ENCODE measurements around the gene AMPD3. TPM values are rescaled to one million over a fixed set of nuclear protein-coding genes. Genes with fewer than 3 reads are reported as not detected.

Gene AMPD3
- total and polyA plus RNA-seq, 2 of the 13 experiments (the other 11 are each of a cell fraction or from before 2014, with no cell fraction given) = 0.33 to 2.3 TPM

DNA sequence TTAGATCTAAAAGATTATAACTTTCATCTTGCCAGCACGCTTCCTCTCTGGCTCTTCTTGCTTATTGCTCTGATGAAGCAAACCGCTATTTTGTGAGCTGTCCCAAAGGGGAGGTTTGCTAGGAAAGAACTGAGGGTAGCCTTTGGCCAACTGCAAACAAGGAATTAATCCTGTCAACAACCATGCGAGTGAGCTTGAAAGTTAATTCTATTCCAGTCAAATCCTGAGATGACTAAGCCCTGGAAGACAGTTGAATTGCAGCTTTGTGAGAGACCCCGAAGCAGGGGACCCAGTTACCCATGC, 96.2 kb downstream of the AMPD3 start:
- WGBS (ENCODE audit: low lambda C conversion rate) = 14% methylated on average over 4 of the region's 4 CpGs
- no peaks in the 10 kb centered on the region for H3K27me3 ChIP-seq (ENCODE audit: control insufficient read depth in 1 of 2, insufficient read depth in 2 of 2, low read length in 2 of 2)
- no peak for ATAC-seq
- no peak overlapping the region for H3K4me2 ChIP-seq (ENCODE audit: low read depth, low read length)
- no TSS peak for BruUV-seq (replicated peaks)
- no peak overlapping the region for H3K27ac ChIP-seq (ENCODE audit: extremely low read length, insufficient read depth, low read length)
- no peak overlapping the region for H3K4me3 ChIP-seq (replicated peaks in 1 of 3; ENCODE audit: insufficient read depth in 1 of 3, low read depth in 2 of 3, low read length in 3 of 3)
- peaks cover 17% of the 10 kb centered on the region for H3K4me1 ChIP-seq (ENCODE audit: insufficient read depth, low read length)
- POLR2A ChIA-PET = no interaction called here
- no peak for FAIRE-seq
- peaks cover 8% of the 10 kb centered on the region; the same call in 1 of the 2 replicates for H3K9me3 ChIP-seq (ENCODE audit: low read length)
- H3K79me2 ChIP-seq (ENCODE audit: insufficient read depth, low read length) = no peaks in the 10 kb centered on the region
- no peaks in the 10 kb centered on the region for H3K36me3 ChIP-seq (replicated peaks in 1 of 2; ENCODE audit: control insufficient read depth in 1 of 2, insufficient read depth in 2 of 2, low read length in 2 of 2)
- no peak overlapping the region for H2AFZ ChIP-seq (ENCODE audit: low read length)
- DNase-seq (ENCODE audit: low spot score) = peak; percentile 10
- TF ChIP-seq NFE2L1 (CRISPR knock-in tag; IDR thresholded peaks at IDR 0.05; ENCODE audit: borderline replicate concordance) (no peak), ZNF441 (CRISPR knock-in tag; IDR thresholded peaks at IDR 0.05; ENCODE audit: borderline replicate concordance) (peak; percentile 89)
- CTCF ChIA-PET (ENCODE audit: low intra/inter-chr PET ratio, low total read pairs) = no interaction called here
- no peak overlapping the region for H3K9ac ChIP-seq (ENCODE audit: insufficient read depth, low read depth, low read length)
- intact Hi-C loops (cut with micrococcal nuclease; ENCODE audit: unreplicated experiment) (no loop called here), in situ Hi-C loops (cut with HindIII; ENCODE audit: extremely low pct_ligation_motif_present, low pct_unique_long_range_greater_than_20kb) (no loop called here)
- no peaks in the 10 kb centered on the region for H4K20me1 ChIP-seq (ENCODE audit: insufficient read depth, low read length)

DNA sequence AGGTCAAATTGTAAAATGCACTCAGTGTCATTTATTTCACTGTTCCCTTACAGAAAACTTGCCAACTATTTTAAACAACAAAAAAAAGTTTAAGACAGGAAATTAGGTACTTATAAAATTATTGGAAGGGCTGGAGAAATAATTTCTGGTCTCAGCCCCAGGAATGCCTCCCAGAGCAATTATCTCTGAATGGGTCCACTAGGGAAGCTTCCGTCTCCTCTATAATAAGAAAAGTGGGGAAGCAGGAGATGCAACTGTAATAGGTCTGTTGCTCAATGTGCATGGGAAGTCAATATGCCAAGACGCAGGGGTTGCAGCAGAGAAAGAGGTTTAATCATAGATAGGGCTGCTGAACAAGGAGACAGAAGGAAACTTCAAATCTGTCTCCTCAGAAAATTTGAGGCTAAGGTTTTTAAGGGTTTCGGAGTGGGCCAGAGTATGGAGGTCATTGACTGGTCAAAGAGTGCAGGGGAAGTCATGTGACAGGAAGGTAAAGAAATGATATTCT, 96.8 kb downstream of the AMPD3 start:
- H3K36me3 ChIP-seq (replicated peaks in 1 of 2; ENCODE audit: control insufficient read depth in 1 of 2, insufficient read depth in 2 of 2, low read length in 2 of 2) = no peaks in the 10 kb centered on the region
- peaks cover 8% of the 10 kb centered on the region; the same call in 1 of the 2 replicates for H3K9me3 ChIP-seq (ENCODE audit: low read length)
- BruUV-seq (replicated peaks) = no TSS peak
- WGBS (ENCODE audit: low lambda C conversion rate) = 77% methylated on average over 3 of the region's 3 CpGs
- H3K27me3 ChIP-seq (ENCODE audit: control insufficient read depth in 1 of 2, insufficient read depth in 2 of 2, low read length in 2 of 2) = 0 out of 5 replicates have a peak, but pooled peaks cover 0 to under 1% of the 10 kb centered on the region in 2 experiments
- POLR2A ChIA-PET = no interaction called here
- H3K27ac ChIP-seq (ENCODE audit: extremely low read length, insufficient read depth, low read length) = no peak overlapping the region
- H2AFZ ChIP-seq (ENCODE audit: low read length) = no peak overlapping the region
- CTCF ChIA-PET (ENCODE audit: low intra/inter-chr PET ratio, low total read pairs) = no interaction called here
- H4K20me1 ChIP-seq (ENCODE audit: insufficient read depth, low read length) = no peaks in the 10 kb centered on the region
- no peak overlapping the region for H3K4me3 ChIP-seq (replicated peaks in 1 of 3; ENCODE audit: insufficient read depth in 1 of 3, low read depth in 2 of 3, low read length in 3 of 3)
- ATAC-seq (no peak), DNase-seq (ENCODE audit: low spot score) (no peak), FAIRE-seq (no peak)
- in situ Hi-C loops (cut with HindIII; ENCODE audit: extremely low pct_ligation_motif_present, low pct_unique_long_range_greater_than_20kb) (no loop called here), intact Hi-C loops (cut with micrococcal nuclease; ENCODE audit: unreplicated experiment) (no loop called here)
- H3K4me2 ChIP-seq (ENCODE audit: low read depth, low read length) = no peak overlapping the region
- H3K4me1 ChIP-seq (ENCODE audit: insufficient read depth, low read length) = peaks cover 17% of the 10 kb centered on the region
- H3K9ac ChIP-seq (ENCODE audit: insufficient read depth, low read depth, low read length) = no peak overlapping the region
- no peaks in the 10 kb centered on the region for H3K79me2 ChIP-seq (ENCODE audit: insufficient read depth, low read length)
- TF ChIP-seq, protein P1, sequence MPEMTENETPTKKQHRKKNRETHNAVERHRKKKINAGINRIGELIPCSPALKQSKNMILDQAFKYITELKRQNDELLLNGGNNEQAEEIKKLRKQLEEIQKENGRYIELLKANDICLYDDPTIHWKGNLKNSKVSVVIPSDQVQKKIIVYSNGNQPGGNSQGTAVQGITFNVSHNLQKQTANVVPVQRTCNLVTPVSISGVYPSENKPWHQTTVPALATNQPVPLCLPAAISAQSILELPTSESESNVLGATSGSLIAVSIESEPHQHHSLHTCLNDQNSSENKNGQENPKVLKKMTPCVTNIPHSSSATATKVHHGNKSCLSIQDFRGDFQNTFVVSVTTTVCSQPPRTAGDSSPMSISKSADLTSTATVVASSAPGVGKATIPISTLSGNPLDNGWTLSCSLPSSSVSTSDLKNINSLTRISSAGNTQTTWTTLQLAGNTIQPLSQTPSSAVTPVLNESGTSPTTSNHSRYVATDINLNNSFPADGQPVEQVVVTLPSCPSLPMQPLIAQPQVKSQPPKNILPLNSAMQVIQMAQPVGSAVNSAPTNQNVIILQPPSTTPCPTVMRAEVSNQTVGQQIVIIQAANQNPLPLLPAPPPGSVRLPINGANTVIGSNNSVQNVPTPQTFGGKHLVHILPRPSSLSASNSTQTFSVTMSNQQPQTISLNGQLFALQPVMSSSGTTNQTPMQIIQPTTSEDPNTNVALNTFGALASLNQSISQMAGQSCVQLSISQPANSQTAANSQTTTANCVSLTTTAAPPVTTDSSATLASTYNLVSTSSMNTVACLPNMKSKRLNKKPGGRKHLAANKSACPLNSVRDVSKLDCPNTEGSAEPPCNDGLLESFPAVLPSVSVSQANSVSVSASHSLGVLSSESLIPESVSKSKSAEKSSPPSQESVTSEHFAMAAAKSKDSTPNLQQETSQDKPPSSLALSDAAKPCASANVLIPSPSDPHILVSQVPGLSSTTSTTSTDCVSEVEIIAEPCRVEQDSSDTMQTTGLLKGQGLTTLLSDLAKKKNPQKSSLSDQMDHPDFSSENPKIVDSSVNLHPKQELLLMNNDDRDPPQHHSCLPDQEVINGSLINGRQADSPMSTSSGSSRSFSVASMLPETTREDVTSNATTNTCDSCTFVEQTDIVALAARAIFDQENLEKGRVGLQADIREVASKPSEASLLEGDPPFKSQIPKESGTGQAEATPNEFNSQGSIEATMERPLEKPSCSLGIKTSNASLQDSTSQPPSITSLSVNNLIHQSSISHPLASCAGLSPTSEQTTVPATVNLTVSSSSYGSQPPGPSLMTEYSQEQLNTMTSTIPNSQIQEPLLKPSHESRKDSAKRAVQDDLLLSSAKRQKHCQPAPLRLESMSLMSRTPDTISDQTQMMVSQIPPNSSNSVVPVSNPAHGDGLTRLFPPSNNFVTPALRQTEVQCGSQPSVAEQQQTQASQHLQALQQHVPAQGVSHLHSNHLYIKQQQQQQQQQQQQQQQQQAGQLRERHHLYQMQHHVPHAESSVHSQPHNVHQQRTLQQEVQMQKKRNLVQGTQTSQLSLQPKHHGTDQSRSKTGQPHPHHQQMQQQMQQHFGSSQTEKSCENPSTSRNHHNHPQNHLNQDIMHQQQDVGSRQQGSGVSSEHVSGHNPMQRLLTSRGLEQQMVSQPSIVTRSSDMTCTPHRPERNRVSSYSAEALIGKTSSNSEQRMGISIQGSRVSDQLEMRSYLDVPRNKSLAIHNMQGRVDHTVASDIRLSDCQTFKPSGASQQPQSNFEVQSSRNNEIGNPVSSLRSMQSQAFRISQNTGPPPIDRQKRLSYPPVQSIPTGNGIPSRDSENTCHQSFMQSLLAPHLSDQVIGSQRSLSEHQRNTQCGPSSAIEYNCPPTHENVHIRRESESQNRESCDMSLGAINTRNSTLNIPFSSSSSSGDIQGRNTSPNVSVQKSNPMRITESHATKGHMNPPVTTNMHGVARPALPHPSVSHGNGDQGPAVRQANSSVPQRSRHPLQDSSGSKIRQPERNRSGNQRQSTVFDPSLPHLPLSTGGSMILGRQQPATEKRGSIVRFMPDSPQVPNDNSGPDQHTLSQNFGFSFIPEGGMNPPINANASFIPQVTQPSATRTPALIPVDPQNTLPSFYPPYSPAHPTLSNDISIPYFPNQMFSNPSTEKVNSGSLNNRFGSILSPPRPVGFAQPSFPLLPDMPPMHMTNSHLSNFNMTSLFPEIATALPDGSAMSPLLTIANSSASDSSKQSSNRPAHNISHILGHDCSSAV (CRISPR knock-in tag; IDR thresholded peaks at IDR 0.05; ENCODE audit: borderline replicate concordance) = no peak
- TF ChIP-seq, protein P2, sequence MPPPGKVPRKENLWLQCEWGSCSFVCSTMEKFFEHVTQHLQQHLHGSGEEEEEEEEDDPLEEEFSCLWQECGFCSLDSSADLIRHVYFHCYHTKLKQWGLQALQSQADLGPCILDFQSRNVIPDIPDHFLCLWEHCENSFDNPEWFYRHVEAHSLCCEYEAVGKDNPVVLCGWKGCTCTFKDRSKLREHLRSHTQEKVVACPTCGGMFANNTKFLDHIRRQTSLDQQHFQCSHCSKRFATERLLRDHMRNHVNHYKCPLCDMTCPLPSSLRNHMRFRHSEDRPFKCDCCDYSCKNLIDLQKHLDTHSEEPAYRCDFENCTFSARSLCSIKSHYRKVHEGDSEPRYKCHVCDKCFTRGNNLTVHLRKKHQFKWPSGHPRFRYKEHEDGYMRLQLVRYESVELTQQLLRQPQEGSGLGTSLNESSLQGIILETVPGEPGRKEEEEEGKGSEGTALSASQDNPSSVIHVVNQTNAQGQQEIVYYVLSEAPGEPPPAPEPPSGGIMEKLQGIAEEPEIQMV (CRISPR knock-in tag; IDR thresholded peaks at IDR 0.05; ENCODE audit: low read depth) = no peak
- no peak for TF ChIP-seq HHEX (CRISPR knock-in tag; IDR thresholded peaks at IDR 0.05)
- no peak for TF ChIP-seq KLF9 (CRISPR knock-in tag; IDR thresholded peaks at IDR 0.05; ENCODE audit: low read depth)
- TF ChIP-seq, protein P3, sequence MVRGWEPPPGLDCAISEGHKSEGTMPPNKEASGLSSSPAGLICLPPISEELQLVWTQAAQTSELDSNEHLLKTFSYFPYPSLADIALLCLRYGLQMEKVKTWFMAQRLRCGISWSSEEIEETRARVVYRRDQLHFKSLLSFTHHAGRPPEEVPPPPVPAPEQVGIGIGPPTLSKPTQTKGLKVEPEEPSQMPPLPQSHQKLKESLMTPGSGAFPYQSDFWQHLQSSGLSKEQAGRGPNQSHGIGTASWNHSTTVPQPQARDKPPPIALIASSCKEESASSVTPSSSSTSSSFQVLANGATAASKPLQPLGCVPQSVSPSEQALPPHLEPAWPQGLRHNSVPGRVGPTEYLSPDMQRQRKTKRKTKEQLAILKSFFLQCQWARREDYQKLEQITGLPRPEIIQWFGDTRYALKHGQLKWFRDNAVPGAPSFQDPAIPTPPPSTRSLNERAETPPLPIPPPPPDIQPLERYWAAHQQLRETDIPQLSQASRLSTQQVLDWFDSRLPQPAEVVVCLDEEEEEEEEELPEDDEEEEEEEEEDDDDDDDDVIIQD (CRISPR knock-in tag; IDR thresholded peaks at IDR 0.05; ENCODE audit: low read depth) = no peak
- TF ChIP-seq RAD51 (IDR thresholded peaks at IDR 0.05; ENCODE audit: borderline replicate concordance) = no peak

Data from HepG2 (cell line).